Vagina (tissue), 2 donors: Measurements from ENCODE around the gene ZNF408.

ENCODE experiments used
- POLR2A ChIP-seq, 2 donors: fragments of 450-650 bp; IDR thresholded peaks; one replicate each; pipeline ENCODE4 v1.6.1; 2017; ENCODE audit warnings: antibody characterized with exemption in 2 of 2, mild to moderate bottlenecking in 2 of 2, moderate library complexity in 2 of 2
- TF ChIP-seq, protein P1 (sequence below), 3 experiments: fragments of 450-650 bp in 2 of 3; fragments of 200-600 bp in 1 of 3; sonication (generic) in 1 of 3; IDR thresholded peaks; one replicate each; pipeline ENCODE4 v1.5.1; 2017 to 2019; ENCODE audit warnings: antibody characterized with exemption in 3 of 3, mild to moderate bottlenecking in 2 of 3, moderate library complexity in 2 of 3

- TF ChIP-seq, protein P1, sequence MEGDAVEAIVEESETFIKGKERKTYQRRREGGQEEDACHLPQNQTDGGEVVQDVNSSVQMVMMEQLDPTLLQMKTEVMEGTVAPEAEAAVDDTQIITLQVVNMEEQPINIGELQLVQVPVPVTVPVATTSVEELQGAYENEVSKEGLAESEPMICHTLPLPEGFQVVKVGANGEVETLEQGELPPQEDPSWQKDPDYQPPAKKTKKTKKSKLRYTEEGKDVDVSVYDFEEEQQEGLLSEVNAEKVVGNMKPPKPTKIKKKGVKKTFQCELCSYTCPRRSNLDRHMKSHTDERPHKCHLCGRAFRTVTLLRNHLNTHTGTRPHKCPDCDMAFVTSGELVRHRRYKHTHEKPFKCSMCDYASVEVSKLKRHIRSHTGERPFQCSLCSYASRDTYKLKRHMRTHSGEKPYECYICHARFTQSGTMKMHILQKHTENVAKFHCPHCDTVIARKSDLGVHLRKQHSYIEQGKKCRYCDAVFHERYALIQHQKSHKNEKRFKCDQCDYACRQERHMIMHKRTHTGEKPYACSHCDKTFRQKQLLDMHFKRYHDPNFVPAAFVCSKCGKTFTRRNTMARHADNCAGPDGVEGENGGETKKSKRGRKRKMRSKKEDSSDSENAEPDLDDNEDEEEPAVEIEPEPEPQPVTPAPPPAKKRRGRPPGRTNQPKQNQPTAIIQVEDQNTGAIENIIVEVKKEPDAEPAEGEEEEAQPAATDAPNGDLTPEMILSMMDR (IDR thresholded peaks at IDR 0.05) = no peak
- TF ChIP-seq POLR2A (IDR thresholded peaks at IDR 0.05) = no peak
Measured at GRCh38 chr11:46738887-46739286, 38.1 kb downstream of the ZNF408 start.
